Testis (tissue), 2 donors: Measurements from ENCODE around the gene TMEM185B.

Experiments used
- CTCF ChIP-seq, 3 experiments: fragments of 450-650 bp in 2 of 3; fragments of 200-600 bp in 1 of 3; sonication (generic) in 1 of 3; IDR thresholded peaks; one replicate each; pipeline ENCODE4 v1.5.1; 2016 to 2019; ENCODE audit warnings: antibody characterized with exemption in 3 of 3, mild to moderate bottlenecking in 2 of 3, moderate library complexity in 1 of 3
- POLR2A ChIP-seq: fragments of 450-650 bp; IDR thresholded peaks from one replicate; pipeline ENCODE4 v1.6.1; 2017; ENCODE audit warnings: antibody characterized with exemption, mild to moderate bottlenecking, moderate library complexity

- TF ChIP-seq CTCF (IDR thresholded peaks at IDR 0.05) (no peak), POLR2A (no peak)
Measured at GRCh38 chr2:120177973-120178372, 45.2 kb downstream of the TMEM185B start.
